Activated T-cell treated with anti-CD3 and anti-CD28 coated beads, Interleukin-2, amount 50 U/mL, for 48 hours (primary cell): ENCODE results near the gene HCAR2.
"Not testable (repeated sequence)": the region's sequence is repeated elsewhere in the genome, so short reads cannot be mapped to it uniquely, and the experiment has no call there.

Experiments used
- DNase-seq, 2 experiments: peaks; one replicate each; pipeline ENCODE4 v3.0.0-alpha.2; 2020

HCAR2 gene

DNA sequence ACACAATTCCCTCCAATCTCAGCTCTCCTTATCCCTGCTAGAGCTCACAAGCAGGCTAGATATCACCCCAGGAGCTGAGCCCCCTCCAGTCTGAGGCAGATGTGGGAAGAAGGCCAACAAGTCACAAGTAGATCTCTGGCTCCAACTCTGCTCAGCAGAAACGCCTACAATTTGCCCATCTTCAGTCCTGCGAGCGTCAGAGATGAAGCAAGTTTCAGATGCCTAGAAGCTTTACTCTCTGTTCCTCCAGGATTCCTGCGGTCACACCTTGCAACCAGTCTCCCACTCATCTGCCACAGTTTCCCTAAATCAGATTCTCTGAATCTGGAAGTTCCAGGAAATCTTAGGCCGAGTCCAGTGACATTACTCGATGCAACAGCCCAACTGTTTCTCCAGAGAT lies 12.1 kb upstream of the HCAR2 start:
- DNase-seq, result not testable (repeated sequence)

DNA sequence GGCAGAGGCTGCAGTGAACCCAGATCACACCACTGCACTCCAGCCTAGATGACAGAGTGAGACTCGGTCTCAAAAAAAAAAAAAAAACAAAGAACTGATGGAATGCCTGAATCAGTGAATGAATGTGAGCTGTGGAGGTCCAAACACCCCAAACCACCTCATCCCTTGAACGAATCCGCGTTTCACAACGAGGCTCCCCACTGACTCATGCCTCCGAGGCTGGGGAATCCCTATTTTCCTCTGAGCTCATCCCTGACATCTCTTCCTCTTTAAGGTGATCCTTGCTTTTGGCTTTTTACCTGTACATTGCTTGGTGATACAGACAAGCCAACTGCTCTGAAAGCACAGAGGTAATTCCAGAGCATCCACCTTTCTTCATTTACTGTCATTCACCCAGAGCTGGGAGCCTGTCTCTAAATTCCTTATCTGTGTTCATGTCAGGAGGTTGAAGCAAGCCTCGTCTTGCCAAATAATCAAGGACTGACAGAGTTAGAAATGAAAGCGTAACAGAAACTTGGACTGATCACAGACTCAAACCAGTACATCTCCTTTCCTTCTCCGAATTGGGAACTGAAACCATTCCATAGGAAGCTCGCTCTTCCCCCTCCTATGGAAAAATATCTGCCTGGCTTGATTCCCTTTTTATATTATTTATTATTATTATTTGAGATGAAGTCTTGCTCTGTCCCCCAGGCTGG lies 10.5 kb upstream of the HCAR2 start:
- not testable (repeated sequence) for DNase-seq

DNA sequence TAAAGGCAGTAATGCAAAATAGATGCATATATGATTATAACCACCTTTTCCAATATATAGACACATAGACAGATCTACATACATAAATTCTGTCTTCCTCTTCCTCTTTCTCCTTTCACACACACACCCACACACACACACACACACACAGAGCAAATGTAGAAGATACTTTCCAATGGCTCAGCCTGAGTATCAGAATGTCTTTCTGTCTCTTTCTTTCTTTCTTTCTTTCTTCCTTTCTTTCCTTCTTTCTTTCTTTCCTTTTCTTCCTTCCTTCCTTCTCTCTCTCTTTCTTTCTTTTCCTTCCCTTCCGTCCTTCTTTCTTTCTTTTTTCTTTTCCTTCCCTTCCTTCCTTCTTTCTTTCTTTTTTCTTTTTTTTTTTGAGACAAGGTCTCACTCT lies 8.1 kb upstream of the HCAR2 start:
- DNase-seq, result not testable (repeated sequence)

DNA sequence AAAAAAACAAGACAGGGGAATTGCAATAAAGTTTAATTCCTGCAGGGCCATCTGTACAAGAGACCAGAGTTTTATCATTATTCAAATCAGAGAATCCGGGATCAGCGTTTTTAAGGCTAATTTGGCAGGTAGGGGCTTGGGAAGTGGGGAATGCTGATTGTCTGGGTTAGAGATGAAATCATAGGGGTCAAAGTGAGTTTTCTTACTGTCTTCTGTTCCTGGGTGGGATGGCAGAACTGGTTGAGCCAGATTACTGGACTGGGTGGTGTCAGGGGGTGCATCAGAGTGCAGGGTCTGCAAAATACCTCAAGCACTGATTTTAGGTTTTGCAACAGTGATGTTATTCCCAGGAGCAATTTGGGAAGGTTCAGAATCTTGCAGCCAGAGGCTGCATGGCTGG lies 7.2 kb upstream of the HCAR2 start:
- not testable (repeated sequence) for DNase-seq

DNA sequence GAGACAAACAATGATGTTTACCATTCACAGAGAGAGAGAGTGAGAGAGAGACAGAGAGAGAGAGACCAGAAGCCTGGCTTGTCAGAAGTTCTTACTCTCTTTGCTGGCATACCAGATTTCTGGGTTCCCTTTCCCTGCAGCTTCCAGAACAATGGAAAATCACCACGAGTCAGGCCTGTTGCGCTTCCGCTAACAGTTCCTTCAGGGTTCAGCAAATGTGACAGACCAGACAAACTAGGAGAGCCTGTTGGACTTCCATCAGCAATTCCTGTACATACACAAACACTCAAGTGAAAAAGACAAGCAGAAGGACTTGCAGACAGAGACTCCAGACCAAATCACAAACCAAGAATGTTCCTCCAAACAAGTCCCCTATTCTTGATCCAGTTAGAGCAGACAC lies 6.1 kb upstream of the HCAR2 start:
- DNase-seq, result not testable (repeated sequence)

DNA sequence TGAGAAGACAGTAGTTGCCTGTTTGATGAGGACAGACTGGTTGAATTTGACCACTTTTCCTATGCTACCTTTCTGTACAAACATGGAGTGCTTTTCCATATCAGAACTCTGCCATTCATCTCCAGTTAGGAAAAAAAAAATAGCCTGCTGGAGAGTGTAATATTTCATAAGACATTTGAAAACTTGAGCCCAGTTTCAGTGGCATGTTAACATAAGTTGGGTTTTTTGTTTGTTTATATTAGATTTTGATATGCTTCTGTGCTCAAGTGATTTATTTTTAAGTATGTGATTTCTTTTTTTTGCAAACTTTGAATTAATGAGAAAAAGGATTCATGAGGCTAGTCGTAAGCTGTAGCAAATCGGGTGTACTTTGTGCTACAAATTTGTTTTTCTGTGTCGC lies 684 bp upstream of the HCAR2 start:
- DNase-seq, result not testable (repeated sequence)

DNA sequence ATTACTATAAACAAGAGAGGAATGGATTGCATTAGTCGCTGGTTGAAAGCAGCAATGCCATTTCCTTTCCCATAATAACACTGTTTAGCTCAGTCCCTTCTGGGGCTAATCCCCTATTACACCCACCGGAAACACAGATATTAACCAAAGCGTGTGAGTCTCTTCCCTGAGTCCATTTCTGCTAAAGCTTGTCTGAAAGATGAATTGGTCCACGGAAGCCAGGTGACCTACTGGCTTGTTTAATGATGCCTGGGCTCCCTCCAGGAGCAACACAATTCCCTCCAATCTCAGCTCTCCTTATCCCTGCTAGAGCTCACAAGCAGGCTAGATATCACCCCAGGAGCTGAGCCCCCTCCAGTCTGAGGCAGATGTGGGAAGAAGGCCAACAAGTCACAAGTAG lies 1.7 kb downstream of the HCAR2 start:
- not testable (repeated sequence) for DNase-seq

DNA sequence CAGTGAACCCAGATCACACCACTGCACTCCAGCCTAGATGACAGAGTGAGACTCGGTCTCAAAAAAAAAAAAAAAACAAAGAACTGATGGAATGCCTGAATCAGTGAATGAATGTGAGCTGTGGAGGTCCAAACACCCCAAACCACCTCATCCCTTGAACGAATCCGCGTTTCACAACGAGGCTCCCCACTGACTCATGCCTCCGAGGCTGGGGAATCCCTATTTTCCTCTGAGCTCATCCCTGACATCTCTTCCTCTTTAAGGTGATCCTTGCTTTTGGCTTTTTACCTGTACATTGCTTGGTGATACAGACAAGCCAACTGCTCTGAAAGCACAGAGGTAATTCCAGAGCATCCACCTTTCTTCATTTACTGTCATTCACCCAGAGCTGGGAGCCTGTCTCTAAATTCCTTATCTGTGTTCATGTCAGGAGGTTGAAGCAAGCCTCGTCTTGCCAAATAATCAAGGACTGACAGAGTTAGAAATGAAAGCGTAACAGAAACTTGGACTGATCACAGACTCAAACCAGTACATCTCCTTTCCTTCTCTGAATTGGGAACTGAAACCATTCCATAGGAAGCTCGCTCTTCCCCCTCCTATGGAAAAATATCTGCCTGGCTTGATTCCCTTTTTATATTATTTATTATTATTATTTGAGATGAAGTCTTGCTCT lies 3.0 kb downstream of the HCAR2 start:
- DNase-seq, result not testable (repeated sequence)

DNA sequence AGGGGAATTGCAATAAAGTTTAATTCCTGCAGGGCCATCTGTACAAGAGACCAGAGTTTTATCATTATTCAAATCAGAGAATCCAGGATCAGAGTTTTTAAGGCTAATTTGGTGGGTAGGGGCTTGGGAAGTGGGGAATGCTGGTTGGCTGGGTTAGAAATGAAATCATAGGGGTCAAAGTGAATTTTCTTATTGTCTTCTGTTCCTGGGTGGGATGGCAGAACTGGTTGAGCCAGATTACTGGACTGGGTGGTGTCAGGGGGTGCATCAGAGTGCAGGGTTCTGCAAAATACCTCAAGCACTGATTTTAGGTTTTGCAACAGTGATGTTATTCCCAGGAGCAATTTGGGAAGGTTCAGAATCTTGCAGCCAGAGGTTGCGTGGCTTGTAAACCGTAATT lies 6.2 kb downstream of the HCAR2 start:
- DNase-seq, result not testable (repeated sequence)

DNA sequence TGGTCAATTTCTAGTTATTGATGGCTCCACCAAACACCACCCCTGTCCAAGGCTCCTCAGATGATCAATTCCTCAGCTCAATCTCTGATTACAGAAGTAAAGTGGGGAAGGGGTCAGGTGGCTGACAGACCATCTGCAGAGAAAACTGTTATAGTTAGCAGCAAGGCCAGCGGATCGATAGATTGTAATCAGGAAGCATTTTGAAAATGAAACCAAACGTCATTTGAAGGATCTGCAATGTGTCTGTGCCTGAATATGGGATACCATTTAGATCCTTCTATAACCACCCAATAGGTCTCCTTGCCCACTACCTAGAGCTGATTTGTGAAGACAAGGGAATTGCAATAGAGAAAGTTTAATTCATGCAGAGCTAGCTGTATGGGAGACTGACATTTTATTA lies 11.6 kb downstream of the HCAR2 start:
- DNase-seq, result no peak

DNA sequence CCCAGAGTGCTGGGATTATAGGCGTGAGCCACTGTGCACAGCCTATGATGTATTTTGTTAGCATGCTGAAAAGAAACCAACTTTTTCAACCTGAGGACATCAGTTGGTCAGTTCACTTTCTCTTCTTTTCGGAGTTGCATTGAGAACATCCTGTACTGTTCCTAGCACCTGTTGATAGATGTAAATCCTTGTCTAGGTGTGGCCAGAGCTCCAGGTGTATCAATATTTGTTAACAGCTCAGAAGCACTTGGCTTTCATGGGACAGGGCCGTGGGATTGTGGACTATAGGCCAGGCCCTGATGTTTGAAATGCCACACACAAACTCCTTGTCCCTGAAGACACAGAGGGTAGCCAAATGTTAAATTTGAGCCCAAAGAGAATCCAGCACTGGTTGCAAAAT lies 14.9 kb downstream of the HCAR2 start:
- DNase-seq, result no peak

DNA sequence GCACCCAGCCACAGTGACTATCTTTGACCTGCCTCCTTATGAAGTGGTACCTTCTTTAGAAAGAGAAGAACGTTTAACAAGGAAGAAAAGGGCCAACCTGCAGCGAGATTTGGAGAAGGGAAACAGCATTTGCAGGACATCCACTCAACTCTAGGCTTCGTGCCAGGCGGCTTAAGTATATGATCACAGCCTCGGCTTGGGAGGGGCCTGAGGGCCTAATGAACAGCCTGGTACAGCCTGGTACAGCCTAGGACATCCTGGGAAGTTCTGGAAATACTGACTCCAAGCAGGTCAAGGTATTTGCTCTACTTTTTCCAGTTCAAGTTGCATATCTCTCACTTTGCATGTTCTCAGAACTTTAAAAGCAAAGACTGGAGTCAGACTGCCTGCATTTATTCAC lies 16.1 kb downstream of the HCAR2 start:
- DNase-seq, result no peak

DNA sequence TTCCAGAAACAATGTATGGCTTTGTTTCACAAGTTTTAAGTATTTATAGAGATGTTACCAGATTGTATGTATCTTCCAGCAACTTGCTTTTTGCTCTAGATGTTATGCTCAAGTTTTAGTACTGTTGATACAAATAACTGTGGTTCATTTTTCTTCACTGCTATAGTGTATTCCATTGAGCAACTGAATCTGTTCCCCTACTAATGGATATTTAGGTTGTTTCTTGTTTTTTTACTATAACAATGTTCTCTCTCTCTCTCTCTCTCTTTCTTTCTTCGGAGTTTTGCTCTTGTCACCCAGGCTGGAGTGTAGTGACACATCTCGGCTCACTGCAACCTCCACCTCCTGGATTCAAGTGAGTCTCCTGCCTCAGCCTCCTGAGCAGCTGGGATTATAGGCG lies 16.6 kb downstream of the HCAR2 start:
- DNase-seq, result no peak

DNA sequence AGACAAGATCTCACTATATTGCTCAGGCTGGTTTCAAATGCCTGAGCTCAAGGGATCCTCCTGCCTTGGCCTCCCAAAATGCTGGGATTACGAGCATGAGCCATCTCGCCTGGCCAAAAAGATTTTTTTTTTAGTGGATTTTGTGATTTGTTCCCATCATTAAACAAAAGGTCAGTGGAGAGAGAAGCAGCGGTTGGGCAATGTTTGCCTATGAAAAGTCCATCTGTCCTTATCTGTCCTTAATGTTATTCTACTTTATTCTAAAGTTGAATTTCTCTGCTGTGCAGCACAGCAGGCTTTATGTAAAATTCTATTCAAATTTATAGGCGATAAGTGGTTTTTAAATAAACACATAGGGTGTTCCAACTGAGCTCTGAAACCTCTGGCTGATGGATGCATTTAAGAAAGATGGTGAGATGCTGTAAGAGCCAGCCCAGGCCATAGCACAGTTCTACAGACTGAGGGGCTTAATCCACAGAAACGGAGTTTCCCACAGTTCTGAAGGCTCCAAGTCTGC lies 18.8 kb downstream of the HCAR2 start:
- DNase-seq, result no peak

DNA sequence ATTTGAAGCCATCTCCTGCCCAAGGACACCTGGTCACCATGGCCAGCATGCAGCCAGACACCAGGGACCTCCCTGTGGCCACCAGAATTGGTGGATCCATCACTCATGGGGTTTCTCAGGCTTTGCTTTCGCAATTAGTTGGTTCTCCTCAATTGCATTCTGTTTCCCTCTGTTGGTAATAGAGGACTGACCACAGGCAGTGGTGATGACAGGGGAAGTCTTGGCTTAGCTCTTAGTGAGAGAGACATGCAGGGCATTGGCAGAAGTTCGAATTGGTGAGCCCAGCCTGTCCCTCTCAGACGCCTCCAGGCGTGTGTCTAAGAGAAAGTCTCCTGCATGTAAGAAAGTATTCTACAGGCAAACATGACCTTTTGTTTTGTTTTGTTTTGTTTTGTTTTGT lies 21.3 kb downstream of the HCAR2 start:
- no peak for DNase-seq

DNA sequence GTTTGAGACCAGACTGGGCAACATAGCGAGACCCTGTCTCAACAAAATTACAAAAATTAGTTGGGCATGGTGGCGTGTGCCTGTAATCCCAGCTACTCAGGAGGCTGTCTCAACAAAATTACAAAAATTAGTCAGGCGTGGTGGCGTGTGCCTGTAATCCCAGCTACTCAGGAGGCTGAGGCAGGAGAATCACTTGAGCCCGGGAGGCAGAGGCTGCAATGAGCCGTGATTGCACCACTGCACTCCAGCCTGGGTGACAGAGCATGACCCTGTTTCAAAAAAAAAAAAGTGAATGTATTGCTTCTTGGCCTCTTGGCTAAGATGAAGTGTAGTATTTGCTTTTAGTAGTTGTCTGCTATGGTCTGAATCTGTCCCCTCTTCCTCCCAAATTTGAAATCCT lies 22.2 kb downstream of the HCAR2 start:
- not testable (repeated sequence) for DNase-seq

DNA sequence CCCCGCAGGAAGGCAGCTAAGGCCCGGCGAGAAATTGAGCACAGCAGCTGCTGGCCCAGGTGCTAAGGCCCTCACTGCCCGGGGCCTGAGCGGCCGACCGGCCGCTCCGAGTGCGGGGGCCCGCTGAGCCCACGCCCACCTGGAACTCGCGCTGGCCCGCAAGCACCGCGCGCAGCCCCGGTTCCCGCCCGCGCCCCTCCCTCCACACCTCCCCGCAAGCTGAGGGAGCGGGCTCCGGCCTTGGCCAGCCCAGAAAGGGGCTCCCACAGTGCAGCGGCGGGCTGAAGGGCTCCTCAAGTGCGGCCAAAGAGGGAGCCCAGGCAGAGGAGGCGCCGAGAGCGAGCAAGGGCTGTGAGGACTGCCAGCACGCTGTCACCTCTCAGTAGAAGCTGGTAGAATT lies 26.4 kb downstream of the HCAR2 start:
- not testable (repeated sequence) for DNase-seq

DNA sequence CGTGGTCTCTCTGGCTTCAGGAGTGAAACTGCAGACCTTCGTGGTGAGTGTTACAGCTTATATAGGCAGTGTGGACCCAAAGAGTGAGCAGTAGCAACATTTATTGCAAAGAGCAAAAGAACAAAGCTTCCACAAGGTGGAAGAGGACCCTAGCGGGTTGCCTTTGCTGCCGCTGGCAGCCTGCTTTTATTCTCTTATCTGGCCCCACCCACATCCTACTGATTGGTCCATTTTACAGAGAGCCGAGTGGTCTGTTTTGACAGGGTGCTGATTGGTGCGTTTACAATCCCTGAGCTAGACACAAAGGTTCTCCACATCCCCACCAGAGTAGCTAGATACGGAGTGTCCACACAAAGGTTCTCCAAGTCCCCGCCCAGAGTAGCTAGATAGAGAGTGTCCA lies 27.1 kb downstream of the HCAR2 start:
- not testable (repeated sequence) for DNase-seq

DNA sequence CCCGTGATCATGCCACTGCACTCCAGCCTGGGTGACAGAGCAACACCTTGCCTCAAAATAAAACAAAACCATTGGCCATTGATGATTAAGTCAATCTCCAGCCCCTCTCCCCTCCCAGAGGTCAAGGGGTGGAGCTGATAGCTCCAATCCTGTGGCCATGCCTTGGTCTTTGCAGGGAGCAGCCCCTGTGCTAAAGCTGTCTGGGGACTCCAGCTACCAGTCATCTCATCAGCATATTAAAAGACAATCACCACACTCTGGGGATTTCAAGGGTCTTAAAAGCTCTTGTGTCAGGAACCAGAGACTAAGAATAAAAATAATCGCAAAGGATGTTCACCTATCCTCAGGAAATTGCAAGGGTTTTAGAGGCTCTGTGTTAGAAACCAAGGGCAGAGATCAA lies 30.6 kb downstream of the HCAR2 start:
- DNase-seq, result no peak

DNA sequence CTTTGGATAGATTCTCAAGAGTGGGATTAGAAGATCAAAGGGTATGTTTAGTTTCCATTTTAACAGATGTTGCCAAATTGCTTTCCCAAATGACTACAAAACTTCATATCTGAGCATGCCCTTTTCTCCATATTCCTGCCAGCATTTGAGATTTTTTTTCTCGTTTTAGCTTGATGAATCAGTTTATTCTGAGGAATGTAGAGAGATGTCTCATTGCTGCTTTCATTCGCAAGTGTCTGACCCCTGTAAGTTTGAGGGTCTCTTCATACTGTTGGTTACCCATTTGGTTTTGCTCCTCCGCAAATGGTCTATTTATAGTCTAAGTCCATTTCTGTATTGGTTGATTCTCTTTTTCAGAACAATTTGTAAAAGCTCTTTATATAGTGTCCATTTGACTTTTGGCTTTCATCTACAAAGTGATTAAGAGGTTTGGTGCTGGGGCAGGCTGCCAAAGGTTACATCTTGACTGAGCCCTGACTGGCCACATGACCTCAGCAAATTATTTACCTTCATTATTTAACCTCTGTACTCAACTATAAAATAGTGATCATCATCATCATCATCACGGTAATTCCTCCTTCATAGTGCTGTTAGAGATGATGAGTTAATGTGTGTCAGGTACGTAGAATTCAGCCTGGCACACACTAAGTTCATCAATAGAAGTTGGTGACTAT lies 33.6 kb downstream of the HCAR2 start:
- DNase-seq, result no peak

DNA sequence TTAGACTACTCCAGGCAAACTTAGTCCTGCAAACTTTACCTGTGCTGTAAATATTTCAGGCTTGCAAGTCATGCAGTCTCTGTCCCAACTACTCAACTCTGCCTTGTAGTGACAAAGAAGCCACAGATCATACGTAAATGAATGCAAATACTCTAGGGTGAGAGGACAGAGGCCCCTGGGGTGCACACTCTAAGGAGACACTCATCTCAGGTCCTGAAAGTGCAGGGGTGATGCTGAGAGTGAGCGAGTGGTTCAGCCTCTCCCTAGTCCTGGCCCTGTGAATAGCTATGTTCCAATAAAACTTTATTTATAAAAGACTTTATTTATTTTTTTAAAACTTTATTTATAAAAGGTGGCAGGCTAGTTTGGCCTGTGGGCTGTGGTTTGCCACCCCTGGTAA lies 34.9 kb downstream of the HCAR2 start:
- DNase-seq, result no peak

DNA sequence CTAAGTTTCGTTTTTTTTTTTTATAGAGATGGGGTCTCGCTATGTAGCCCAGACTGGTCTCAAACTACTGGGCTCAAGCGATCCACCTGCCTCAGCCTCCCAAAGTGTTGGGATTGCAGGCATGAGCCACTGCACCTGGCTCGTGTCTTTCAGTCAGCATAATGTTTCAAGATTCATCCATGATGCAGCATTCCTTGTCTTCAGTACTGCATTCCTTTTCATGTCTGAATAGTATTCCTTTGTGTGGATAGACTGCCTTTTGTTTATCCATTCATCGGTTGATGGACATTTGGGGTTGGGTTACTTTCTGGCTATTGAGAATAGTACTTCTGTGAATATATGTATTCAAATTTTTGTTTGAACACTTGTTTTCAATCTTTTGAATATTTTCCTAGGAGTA lies 37.4 kb downstream of the HCAR2 start:
- DNase-seq, result no peak

DNA sequence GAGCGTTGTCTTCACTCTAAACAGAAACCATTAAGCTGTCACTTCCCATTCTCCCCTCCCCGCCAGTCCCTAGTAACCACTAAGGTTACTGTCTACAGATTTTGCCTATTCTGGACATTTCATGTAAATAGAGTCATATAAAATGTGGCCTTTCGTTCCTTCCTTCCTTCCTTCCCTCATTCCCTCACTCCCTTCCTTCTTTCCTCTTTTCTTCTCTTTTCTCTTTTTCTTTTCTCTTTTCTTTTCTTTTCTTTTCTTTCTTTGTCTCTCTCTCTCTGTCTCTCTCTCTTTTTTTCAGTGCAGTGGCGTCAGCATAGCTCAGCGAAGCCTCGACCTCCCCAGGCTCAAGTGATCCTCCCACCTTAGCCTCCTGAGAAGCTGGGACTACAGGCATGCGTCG lies 37.8 kb downstream of the HCAR2 start:
- DNase-seq, result no peak

DNA sequence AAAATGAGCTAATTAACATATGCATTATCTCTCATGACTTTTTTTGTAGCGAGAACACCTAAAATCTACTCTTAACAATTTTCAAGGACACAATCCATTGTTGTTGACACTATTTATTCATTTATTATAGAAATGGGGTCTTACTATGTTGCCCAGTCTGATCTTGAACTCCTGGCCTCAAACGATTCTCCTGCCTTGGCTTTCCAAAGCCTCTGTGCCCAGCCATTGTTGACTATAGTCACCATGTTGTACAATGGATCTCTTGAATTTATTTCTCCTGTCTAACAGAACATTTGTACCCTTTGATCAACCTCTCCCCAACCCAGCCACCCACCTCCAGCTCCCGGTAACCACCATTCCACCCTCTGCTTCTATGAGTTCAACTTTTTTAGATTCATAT lies 41.2 kb downstream of the HCAR2 start:
- DNase-seq, result no peak
